ENCODE results near the gene COMMD3. TPM values are rescaled to one million over a fixed set of nuclear protein-coding genes. Genes with fewer than 3 reads are reported as not detected.

The COMMD3 gene
- total and polyA plus RNA-seq, 2 of the 8 experiments (the other 6 are each of a cell fraction or from before 2014, with no cell fraction given), result 2.3 to 2.7 TPM

GRCh38 chr10:22329150-22329549 lies 13.0 kb downstream of the COMMD3 start:
- H4K5ac ChIP-seq (ENCODE audit: insufficient read length, low read depth, low read length), result no peak overlapping the region
- no peak overlapping the region for H3K4ac ChIP-seq (replicated peaks; ENCODE audit: insufficient read length, low read depth, low read length)
- 83% methylated on average over 3 of the region's 3 CpGs; no CpG with 5 or more reads in 1 of the 2 experiments for WGBS, 2 experiments (ENCODE audit: extremely low coverage in 1 of 2, insufficient coverage in 1 of 2, insufficient read length in 1 of 2, insufficient replicate concordance in 2 of 2, low coverage in 1 of 2, low lambda C conversion rate in 2 of 2, missing lambda C conversion rate in 1 of 2)
- no peak overlapping the region for H2BK15ac ChIP-seq (ENCODE audit: low read length)
- FAIRE-seq (no peak), DNase-seq (ENCODE audit: low read depth in 1 of 2, low spot score in 2 of 2) (no peak)
- H3K56ac ChIP-seq (replicated peaks; ENCODE audit: insufficient read length, low read depth, low read length), result no peak overlapping the region
- H3K23me2 ChIP-seq (ENCODE audit: low read depth, low read length), result peaks cover 8% of the 10 kb centered on the region
- no peak overlapping the region for H2BK12ac ChIP-seq (ENCODE audit: low read depth, low read length)
- no peak overlapping the region for H2AK5ac ChIP-seq (ENCODE audit: low read depth, low read length)
- no peaks in the 10 kb centered on the region; a peak in 2 of 8 replicates for H3K36me3 ChIP-seq (ENCODE audit: control insufficient read depth in 2 of 4, insufficient read depth in 4 of 4, low read length in 3 of 4)
- peaks cover 33 to 59% (median 49%) of the 10 kb centered on the region in 4 experiments for H3K27me3 ChIP-seq (replicated peaks in 1 of 4; ENCODE audit: control insufficient read depth in 3 of 4, extremely low read depth in 1 of 4, insufficient read depth in 3 of 4, low read length in 3 of 4)
- peaks cover 2 to 18% (median 8%) of the 10 kb centered on the region in 4 experiments for H3K4me1 ChIP-seq (replicated peaks in 1 of 4; ENCODE audit: control insufficient read depth in 3 of 4, insufficient read depth in 4 of 4, low read length in 3 of 4)
- no peak overlapping the region for H3K14ac ChIP-seq (ENCODE audit: insufficient read length)
- H2BK20ac ChIP-seq (ENCODE audit: low read length), result no peak overlapping the region
- no peak overlapping the region for H4K91ac ChIP-seq (replicated peaks; ENCODE audit: insufficient read length, low read length)
- POLR2A ChIA-PET (ENCODE audit: partially characterized antibody), result no interaction called here
- no peak overlapping the region for H3K23ac ChIP-seq (ENCODE audit: insufficient read length)
- CTCF ChIA-PET (ENCODE audit: partially characterized antibody), result no interaction called here
- no peak overlapping the region for H3K9ac ChIP-seq (replicated peaks in 1 of 4; ENCODE audit: extremely low read depth in 1 of 4, low read depth in 3 of 4, low read length in 3 of 4)
- H3K79me1 ChIP-seq (ENCODE audit: low read depth, low read length), result no peaks in the 10 kb centered on the region
- no peak overlapping the region for H2BK120ac ChIP-seq (replicated peaks; ENCODE audit: low read depth, low read length)
- H3K4me3 ChIP-seq (ENCODE audit: extremely low read depth in 1 of 4, insufficient read depth in 2 of 4, low read depth in 3 of 4, low read length in 4 of 4), result no peak overlapping the region
- H2BK5ac ChIP-seq (ENCODE audit: low read depth, low read length), result no peak overlapping the region
- peaks cover 7 to 8% of the 10 kb centered on the region in 2 experiments for H4K20me1 ChIP-seq (replicated peaks in 1 of 2; ENCODE audit: control insufficient read depth in 1 of 2, insufficient read depth in 2 of 2, low read length in 2 of 2)
- H3K27ac ChIP-seq (ENCODE audit: low read depth, low read length), result no peak overlapping the region
- H3K4me2 ChIP-seq (ENCODE audit: insufficient read depth in 1 of 2, low read depth in 2 of 2, low read length in 2 of 2), result no peak overlapping the region
- H2AFZ ChIP-seq (ENCODE audit: low read length), result no peak overlapping the region
- TF ChIP-seq TCF12 (IDR thresholded peaks at IDR 0.05; ENCODE audit: low read depth, low read length), result no peak
- no peaks in the 10 kb centered on the region for H3K79me2 ChIP-seq (ENCODE audit: control insufficient read depth in 1 of 2, insufficient read depth in 2 of 2, low read length in 2 of 2)
- H4K8ac ChIP-seq (ENCODE audit: extremely low read depth, insufficient read depth, low read length), result no peak overlapping the region
- H3K9me3 ChIP-seq (ENCODE audit: insufficient read depth in 2 of 2, low read depth in 1 of 2, low read length in 1 of 2), result no peaks in the 10 kb centered on the region
- H3K18ac ChIP-seq (ENCODE audit: extremely low read depth, low read length), result no peak overlapping the region

Data from H1 (cell line).